PFSK-1 (cell line): ENCODE data around the gene ATOH8.

Experiments used
- POLR2AphosphoS5 ChIP-seq: IDR thresholded peaks from 2 replicates; pipeline ENCODE4 v1.6.1; 2012; ENCODE audit warnings: low read depth, mild to moderate bottlenecking, control low read depth, low read length, moderate library complexity
- REST ChIP-seq, 2 experiments: IDR thresholded peaks; 2 replicates each; pipeline versions ENCODE4 v1.6.1 to v1.8.0; 2011 to 2012; ENCODE audit warnings: low read depth in 2 of 2, low read length in 2 of 2, control low read depth in 1 of 2, inconsistent platforms in 1 of 2, mild to moderate bottlenecking in 1 of 2, moderate library complexity in 1 of 2; ENCODE audit not compliant: insufficient read depth in 1 of 2
- TAF1 ChIP-seq: IDR thresholded peaks from 2 replicates; pipeline ENCODE4 v1.6.1; 2012; ENCODE audit warnings: low read length, control low read depth, borderline replicate concordance; ENCODE audit not compliant: insufficient read depth

- TF ChIP-seq POLR2AphosphoS5 (no peak), REST (IDR thresholded peaks at IDR 0.05; ENCODE audit: insufficient read depth in 1 of 2, low read depth in 2 of 2, low read length in 2 of 2) (no peak), TAF1 (no peak)
These were observed 52.7 kb downstream of the ATOH8 start for GRCh38 chr2:85806358-85807118.
